HEK293 (cell line): ENCODE results near the gene COX6A1.

Source experiments
- CTCF ChIA-PET: fragments of 350-600 bp; formaldehyde crosslinking; extraction: SDS; loops from one replicate; lab custom pipeline; 2021; ENCODE audit warnings: antibody characterized with exemption; lab: Yijun Ruan, JAX
- POLR2A ChIA-PET: fragments of 300-600 bp; formaldehyde crosslinking; extraction: SDS; loops from one replicate; lab custom pipeline; 2020; ENCODE audit warnings: antibody characterized with exemption, inconsistent platforms; lab: Yijun Ruan, JAX
- H3K27ac ChIP-seq: fragments of 200-500 bp; sonication (Bioruptor generic); 2 replicates; pipeline ENCODE4 v1.5.1; 2014; ENCODE audit warnings: low read depth, low read length, control low read depth, inconsistent platforms; ENCODE audit errors: extremely low read depth
- H3K36me3 ChIP-seq, 2 experiments: fragments of 200-500 bp in 1 of 2; sonication (Bioruptor generic) in 1 of 2; 1 replicate in 1 of 2; 2 replicates in 1 of 2; pipeline ENCODE4 v1.5.1; 2014 to 2017; ENCODE audit warnings: inconsistent platforms in 2 of 2, low read length in 2 of 2; ENCODE audit not compliant: control insufficient read depth in 2 of 2, insufficient read depth in 1 of 2
- H3K4me1 ChIP-seq: fragments of 200-500 bp; sonication (Bioruptor generic); 2 replicates; pipeline ENCODE4 v1.5.1; 2014; ENCODE audit warnings: mild to moderate bottlenecking, low read length, inconsistent platforms; ENCODE audit not compliant: control insufficient read depth, insufficient read depth
- H3K4me3 ChIP-seq: 2 replicates; pipeline ENCODE4 v1.5.1; 2011; ENCODE audit warnings: low read depth, mild to moderate bottlenecking, control low read depth, low read length, moderate library complexity
- H3K9me3 ChIP-seq: fragments of 200-500 bp; sonication (Bioruptor generic); 2 replicates; pipeline ENCODE4 v1.5.1; 2014; ENCODE audit warnings: low read depth, low read length, inconsistent platforms; ENCODE audit not compliant: control insufficient read depth, insufficient read depth
- REPIN1 ChIP-seq: fragments of 450-650 bp; formaldehyde crosslinking; IDR thresholded peaks from 2 replicates; pipeline ENCODE4 v1.5.1; 2017; ENCODE audit warnings: missing biosample characterization, missing genetic modification characterization, low read depth
- YY2 ChIP-seq: fragments of 450-650 bp; formaldehyde crosslinking; IDR thresholded peaks from 2 replicates; pipeline ENCODE4 v1.5.1; 2016; ENCODE audit warnings: missing biosample characterization, missing genetic modification characterization
- ZBTB20 ChIP-seq: fragments of 450-650 bp; formaldehyde crosslinking; IDR thresholded peaks from 2 replicates; pipeline ENCODE4 v1.5.1; 2016; ENCODE audit warnings: missing biosample characterization, missing genetic modification characterization
- ZEB2 ChIP-seq: fragments of 450-650 bp; formaldehyde crosslinking; IDR thresholded peaks from 2 replicates; pipeline ENCODE4 v1.5.1; 2016; ENCODE audit warnings: missing biosample characterization, missing genetic modification characterization
- ZFP69B ChIP-seq: fragments of 450-650 bp; formaldehyde crosslinking; IDR thresholded peaks from 2 replicates; pipeline ENCODE4 v1.5.1; 2016; ENCODE audit warnings: missing biosample characterization, missing genetic modification characterization
- ZNF133 ChIP-seq: fragments of 450-650 bp; formaldehyde crosslinking; IDR thresholded peaks from 2 replicates; pipeline ENCODE4 v1.5.1; 2016; ENCODE audit warnings: missing biosample characterization, missing genetic modification characterization
- ZNF341 ChIP-seq: fragments of 450-650 bp; formaldehyde crosslinking; IDR thresholded peaks from 2 replicates; pipeline ENCODE4; 2016; ENCODE audit warnings: low read depth, missing biosample characterization, missing genetic modification characterization
- ZNF394 ChIP-seq: fragments of 450-650 bp; formaldehyde crosslinking; IDR thresholded peaks from 2 replicates; pipeline ENCODE4 v1.5.1; 2016; ENCODE audit warnings: missing biosample characterization, missing genetic modification characterization, mild to moderate bottlenecking, moderate library complexity, borderline replicate concordance
- ZNF404 ChIP-seq: fragments of 450-650 bp; formaldehyde crosslinking; IDR thresholded peaks from 2 replicates; pipeline ENCODE4 v1.5.1; 2017; ENCODE audit warnings: missing biosample characterization, missing genetic modification characterization
- ZNF843 ChIP-seq: fragments of 450-650 bp; formaldehyde crosslinking; IDR thresholded peaks from 2 replicates; pipeline ENCODE4 v1.5.1; 2016; ENCODE audit warnings: missing biosample characterization, missing genetic modification characterization
- ZSCAN16 ChIP-seq: fragments of 450-650 bp; formaldehyde crosslinking; IDR thresholded peaks from 2 replicates; pipeline ENCODE4 v1.5.1; 2016; ENCODE audit warnings: missing biosample characterization, missing genetic modification characterization
- TF ChIP-seq, protein P1 (sequence below): fragments of 450-650 bp; formaldehyde crosslinking; IDR thresholded peaks from 2 replicates; pipeline ENCODE4 v1.5.1; 2016; ENCODE audit warnings: missing biosample characterization, missing genetic modification characterization
- TF ChIP-seq, protein P2 (sequence below): fragments of 450-650 bp; formaldehyde crosslinking; conservative IDR thresholded peaks from 2 replicates; pipeline ENCODE4 v1.5.1; 2016; ENCODE audit warnings: low read depth, missing biosample characterization, missing genetic modification characterization
- TF ChIP-seq, protein P3 (sequence below): fragments of 450-650 bp; formaldehyde crosslinking; IDR thresholded peaks from 2 replicates; pipeline ENCODE4 v1.5.1; 2016; ENCODE audit warnings: missing biosample characterization, missing genetic modification characterization
- TF ChIP-seq, protein P4 (sequence below): fragments of 450-650 bp; formaldehyde crosslinking; IDR thresholded peaks from 2 replicates; pipeline ENCODE4 v1.5.1; 2017; ENCODE audit warnings: missing biosample characterization, missing genetic modification characterization

The COX6A1 gene

DNA sequence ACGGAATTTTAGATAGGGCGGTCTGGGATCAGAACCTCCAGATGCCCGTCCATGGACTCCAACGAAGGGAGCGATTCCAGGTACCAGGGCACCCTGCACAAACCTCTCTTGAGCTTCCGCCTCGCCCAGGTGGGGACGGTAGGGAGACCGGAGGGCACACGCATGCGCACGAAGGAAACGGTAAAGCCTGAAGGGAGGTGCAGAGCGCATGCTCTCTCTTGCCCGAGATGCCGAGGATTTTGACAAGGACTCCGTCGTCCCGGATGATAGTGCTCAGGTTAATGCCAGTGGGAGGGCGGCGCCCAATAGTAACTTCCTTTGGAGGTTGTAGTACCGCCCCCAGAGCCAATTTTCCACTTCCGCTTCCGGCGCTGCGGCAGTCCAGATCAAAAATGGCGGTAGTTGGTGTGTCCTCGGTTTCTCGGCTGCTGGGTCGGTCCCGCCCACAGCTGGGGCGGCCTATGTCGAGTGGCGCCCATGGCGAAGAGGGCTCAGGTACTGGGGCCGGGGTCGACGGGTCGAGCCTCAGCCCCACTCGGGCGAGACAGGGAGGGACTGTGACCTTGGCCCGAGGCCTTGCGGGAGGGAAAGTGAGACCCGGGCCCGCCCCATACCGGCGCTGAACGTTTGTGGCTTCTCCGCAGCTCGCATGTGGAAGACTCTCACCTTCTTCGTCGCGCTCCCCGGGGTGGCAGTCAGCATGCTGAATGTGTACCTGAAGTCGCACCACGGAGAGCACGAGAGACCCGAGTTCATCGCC, at the start of gene COX6A1 (continued):
- TF ChIP-seq ZNF341 (tag by site-specific recombination) (peak; percentile 76), ZNF394 (tag by site-specific recombination) (peak; percentile 11; the same call in 1 of the 2 replicates), ZEB2 (tag by site-specific recombination) (peak; percentile 68), ZSCAN16 (tag by site-specific recombination) (no peak), ZNF133 (no peak), ZBTB20 (peak; percentile 70; the same call in 1 of the 2 replicates), ZNF404 (no peak), REPIN1 (tag by site-specific recombination) (no peak), ZFP69B (tag by site-specific recombination) (0 out of 2 replicates have a peak, but pooled peaks have one; percentile 16)
- TF ChIP-seq, protein P1, sequence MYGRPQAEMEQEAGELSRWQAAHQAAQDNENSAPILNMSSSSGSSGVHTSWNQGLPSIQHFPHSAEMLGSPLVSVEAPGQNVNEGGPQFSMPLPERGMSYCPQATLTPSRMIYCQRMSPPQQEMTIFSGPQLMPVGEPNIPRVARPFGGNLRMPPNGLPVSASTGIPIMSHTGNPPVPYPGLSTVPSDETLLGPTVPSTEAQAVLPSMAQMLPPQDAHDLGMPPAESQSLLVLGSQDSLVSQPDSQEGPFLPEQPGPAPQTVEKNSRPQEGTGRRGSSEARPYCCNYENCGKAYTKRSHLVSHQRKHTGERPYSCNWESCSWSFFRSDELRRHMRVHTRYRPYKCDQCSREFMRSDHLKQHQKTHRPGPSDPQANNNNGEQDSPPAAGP = peak; percentile 66; the same call in 1 of the 2 replicates
- TF ChIP-seq, protein P2, sequence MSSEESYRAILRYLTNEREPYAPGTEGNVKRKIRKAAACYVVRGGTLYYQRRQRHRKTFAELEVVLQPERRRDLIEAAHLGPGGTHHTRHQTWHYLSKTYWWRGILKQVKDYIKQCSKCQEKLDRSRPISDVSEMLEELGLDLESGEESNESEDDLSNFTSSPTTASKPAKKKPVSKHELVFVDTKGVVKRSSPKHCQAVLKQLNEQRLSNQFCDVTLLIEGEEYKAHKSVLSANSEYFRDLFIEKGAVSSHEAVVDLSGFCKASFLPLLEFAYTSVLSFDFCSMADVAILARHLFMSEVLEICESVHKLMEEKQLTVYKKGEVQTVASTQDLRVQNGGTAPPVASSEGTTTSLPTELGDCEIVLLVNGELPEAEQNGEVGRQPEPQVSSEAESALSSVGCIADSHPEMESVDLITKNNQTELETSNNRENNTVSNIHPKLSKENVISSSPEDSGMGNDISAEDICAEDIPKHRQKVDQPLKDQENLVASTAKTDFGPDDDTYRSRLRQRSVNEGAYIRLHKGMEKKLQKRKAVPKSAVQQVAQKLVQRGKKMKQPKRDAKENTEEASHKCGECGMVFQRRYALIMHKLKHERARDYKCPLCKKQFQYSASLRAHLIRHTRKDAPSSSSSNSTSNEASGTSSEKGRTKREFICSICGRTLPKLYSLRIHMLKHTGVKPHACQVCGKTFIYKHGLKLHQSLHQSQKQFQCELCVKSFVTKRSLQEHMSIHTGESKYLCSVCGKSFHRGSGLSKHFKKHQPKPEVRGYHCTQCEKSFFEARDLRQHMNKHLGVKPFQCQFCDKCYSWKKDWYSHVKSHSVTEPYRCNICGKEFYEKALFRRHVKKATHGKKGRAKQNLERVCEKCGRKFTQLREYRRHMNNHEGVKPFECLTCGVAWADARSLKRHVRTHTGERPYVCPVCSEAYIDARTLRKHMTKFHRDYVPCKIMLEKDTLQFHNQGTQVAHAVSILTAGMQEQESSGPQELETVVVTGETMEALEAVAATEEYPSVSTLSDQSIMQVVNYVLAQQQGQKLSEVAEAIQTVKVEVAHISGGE = peak; percentile 85
- TF ChIP-seq, protein P3, sequence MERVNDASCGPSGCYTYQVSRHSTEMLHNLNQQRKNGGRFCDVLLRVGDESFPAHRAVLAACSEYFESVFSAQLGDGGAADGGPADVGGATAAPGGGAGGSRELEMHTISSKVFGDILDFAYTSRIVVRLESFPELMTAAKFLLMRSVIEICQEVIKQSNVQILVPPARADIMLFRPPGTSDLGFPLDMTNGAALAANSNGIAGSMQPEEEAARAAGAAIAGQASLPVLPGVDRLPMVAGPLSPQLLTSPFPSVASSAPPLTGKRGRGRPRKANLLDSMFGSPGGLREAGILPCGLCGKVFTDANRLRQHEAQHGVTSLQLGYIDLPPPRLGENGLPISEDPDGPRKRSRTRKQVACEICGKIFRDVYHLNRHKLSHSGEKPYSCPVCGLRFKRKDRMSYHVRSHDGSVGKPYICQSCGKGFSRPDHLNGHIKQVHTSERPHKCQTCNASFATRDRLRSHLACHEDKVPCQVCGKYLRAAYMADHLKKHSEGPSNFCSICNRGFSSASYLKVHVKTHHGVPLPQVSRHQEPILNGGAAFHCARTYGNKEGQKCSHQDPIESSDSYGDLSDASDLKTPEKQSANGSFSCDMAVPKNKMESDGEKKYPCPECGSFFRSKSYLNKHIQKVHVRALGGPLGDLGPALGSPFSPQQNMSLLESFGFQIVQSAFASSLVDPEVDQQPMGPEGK = peak; percentile 60

DNA sequence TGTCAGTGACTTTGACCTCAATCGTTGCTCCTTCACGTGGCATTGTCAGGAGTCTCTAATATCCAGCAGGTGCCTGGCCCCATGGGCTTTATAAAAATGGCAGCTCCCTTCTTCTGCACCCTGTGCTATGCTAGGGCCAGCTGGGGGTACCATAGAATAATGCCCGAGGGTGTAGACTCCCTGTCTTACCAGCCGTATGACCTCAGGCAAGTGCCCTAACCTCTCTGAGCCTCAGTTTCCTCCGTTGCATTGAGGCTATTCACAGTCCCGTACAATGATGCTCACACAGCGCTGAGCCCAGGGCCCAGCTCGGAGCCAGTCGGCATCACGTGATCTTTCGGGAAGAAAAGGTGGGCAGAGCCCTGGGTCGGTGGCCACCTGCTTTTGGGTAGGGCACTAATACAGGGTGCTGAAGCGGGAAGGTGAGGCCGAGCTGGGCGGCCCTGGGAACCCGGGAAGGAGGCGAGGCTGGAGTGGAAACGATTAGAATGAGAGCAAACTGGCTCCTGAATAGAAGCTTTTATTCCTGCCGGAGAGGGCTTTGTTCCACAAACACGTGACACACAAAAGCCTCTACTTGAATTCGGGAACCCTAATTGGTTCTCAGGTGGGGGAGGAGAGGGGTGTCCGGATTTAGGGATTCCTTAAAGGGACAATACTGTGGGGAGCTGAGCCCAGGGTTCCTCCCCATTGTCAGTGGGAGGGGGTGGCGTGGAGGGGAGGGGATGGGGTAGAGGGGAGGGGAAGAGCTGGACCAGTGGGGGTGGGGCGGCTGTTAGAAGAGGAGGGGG, 49.0 kb upstream of the COX6A1 start:
- no peak overlapping the region for H3K4me3 ChIP-seq
- peak; percentile 98 for TF ChIP-seq ZBTB20
- TF ChIP-seq YY2 (tag by site-specific recombination) = peak; percentile 72
- TF ChIP-seq, protein P4, sequence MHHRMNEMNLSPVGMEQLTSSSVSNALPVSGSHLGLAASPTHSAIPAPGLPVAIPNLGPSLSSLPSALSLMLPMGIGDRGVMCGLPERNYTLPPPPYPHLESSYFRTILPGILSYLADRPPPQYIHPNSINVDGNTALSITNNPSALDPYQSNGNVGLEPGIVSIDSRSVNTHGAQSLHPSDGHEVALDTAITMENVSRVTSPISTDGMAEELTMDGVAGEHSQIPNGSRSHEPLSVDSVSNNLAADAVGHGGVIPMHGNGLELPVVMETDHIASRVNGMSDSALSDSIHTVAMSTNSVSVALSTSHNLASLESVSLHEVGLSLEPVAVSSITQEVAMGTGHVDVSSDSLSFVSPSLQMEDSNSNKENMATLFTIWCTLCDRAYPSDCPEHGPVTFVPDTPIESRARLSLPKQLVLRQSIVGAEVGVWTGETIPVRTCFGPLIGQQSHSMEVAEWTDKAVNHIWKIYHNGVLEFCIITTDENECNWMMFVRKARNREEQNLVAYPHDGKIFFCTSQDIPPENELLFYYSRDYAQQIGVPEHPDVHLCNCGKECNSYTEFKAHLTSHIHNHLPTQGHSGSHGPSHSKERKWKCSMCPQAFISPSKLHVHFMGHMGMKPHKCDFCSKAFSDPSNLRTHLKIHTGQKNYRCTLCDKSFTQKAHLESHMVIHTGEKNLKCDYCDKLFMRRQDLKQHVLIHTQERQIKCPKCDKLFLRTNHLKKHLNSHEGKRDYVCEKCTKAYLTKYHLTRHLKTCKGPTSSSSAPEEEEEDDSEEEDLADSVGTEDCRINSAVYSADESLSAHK = no peak
- no peak for TF ChIP-seq ZNF843 (tag by site-specific recombination)

More for the DNA sequence above, 49.0 kb upstream of the COX6A1 start:
- no peaks in the 10 kb centered on the region for H3K4me1 ChIP-seq
- no peaks in the 10 kb centered on the region for H3K36me3 ChIP-seq
- H3K9me3 ChIP-seq = no peaks in the 10 kb centered on the region
- CTCF ChIA-PET = interaction anchor here (1.0 to 1.8 kb wide), 2 partner anchors 9 to 22 kb away, joined by 3 to 4 read pairs; no protein-coding TSS in a partner anchor
- POLR2A ChIA-PET = no interaction called here
- no peak overlapping the region for H3K27ac ChIP-seq
